GM19324 (cell line): ENCODE measurements around the gene IRF3.
A peak's percentile ranks its signal among the peaks of the same experiment; 100 is the strongest.

Source experiments
- ATAC-seq: cut with Tn5 transposase; IDR thresholded peaks from one replicate; pipeline ENCODE4 v1.9.1; 2021; ENCODE audit warnings: mild to moderate bottlenecking, moderate library complexity; ENCODE audit not compliant: unreplicated experiment, low FRiP score

Gene IRF3

DNA sequence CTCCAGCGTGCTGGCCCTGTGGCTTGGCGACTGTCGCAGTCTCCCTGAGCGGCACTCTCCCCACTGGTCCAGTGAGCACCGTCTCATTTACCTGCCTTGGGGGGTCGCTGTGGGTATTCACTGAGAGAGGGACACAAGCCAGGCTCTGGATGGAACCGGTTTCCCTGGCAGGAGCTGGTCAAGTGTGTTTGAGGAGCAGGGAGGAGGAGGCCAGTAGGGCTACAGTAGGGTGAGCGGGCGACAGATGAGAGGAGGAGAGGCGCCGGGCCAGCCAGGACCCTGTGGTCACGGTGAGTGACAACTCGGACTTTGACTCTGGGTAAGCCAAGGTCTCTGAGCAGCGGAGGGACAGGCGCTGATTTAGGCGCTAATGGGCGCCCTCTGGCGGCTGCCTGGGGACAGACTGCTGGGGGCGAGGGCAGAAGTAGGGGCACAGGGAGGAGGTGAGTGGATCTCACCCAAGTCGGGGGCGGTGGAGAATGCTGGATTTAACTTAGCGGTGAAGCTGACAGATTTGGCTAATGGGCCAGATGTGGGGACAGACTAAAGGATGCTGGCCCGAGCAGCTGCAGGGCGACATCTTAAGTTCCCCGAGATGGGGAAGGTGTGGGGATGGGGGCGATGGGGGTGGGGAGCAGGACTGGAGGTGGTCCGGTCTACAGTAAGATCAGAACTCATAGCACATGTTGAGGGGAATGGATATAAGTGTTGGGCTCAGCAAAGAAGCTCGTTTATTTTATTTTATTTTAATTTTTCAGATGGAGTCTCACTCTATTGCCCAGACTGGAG lies 6.7 kb upstream of the IRF3 start:
- no peak for ATAC-seq

DNA sequence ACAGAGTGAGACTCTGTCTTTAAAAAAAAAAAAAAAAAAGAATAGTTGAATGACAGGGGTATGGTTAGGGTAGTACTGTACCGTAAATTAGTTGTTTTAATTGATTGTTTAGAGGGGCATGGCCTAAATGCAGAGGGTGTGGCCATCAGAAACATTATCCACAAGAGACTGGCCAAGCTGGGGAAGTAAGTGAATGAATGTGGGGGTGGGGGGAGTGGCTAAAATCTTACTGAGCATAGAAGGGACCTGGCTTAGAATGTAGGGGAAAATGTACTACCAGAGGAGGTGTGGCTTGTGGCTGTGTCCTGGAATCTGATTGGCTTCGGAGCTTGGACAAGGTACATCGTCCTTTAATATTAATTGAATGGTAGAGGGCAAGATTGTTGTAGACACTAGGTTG lies 3.9 kb upstream of the IRF3 start:
- ATAC-seq = no peak

DNA sequence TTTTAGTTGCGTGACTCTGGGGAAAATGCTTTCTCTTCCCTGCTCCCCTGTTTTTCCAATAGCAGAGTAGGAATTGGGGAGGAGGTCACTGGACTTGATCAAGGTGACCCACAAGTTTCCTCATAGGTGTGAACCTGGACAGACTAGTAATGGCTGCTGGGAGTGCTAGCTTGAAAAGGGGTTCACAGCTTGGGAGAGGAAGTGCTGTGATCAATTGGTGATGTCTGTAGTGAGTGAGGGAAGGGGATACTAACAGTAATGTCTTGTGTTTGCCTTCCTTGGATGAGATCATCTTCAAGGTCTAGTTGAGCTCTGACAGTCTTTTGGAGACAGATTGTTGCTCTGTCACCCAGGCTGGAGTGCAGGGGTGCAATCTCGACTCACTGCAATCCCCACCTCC lies 1.8 kb upstream of the IRF3 start:
- ATAC-seq = no peak

DNA sequence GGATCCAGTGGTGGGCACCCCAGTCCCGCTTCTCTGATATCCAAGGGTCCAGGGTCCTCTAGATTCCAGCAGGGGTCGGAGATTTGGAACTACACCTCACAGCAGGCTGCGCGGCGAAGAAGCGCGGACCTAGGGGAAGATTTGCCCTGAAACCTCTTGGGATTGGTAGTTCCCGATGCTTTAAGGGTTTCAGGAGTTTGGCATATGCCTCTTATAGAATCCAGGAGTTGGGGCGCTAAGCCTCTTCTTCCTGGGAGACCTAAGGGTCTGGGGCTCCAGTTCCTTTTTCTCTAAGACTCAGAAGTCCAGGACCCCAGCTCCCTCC lies 425 bp upstream of the IRF3 start:
- ATAC-seq = no peak

DNA sequence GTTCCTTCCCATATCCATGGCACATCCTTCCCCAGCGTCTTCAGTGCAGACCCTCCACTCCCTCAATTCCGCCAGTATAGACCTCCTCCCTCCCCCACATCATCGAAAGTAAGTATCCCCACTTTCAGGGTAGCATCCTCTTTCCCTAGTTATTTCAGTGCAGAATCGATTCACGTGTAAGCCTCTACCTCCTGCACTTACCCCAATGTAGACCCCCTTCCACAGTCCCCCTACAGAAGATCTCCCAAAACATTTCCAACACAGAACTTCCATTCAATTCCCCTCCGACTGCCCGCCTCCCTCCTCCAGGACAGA lies 664 bp downstream of the IRF3 start:
- no peak for ATAC-seq

DNA sequence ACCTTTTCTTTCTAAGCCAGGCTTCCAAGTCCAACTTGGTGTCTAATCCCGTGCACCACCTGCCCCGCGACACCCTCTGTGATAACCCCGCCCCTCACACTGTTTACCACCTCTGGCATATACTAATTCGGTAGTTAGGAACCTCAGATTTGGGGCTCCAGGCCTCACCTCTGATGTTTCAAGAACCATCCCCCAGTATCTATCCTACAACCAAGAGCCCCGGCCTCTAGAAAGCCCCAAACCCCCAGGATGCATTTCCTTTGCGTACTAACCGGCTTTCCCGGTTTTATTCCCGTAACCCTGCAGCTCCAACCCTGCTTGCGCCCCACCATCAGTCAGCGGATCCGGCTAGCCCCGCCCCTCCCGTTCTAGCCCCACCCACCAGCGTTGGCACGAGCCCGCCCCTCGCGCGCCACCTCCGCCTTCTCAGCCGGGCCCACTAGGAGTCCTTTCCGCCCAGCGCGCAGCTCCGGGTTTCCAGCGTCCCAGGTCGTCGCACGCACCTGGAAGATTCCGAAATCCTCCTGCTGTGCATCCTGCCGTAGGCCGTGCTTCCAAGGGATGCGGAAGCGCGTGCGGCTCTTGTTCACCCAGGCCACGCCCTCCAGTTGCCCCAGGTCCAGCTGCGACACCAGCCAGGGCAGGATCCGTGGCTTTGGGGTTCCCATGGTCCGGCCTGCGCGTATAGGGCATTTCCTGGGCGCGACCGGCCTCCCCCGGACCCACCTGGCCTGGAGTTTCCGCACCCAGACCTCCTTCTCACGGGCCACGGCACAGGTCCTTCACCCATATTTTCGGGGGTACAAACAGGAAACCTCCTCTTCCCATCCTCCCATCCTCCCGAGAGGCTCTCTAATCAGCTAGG lies 1.3 kb downstream of the IRF3 start:
- peak; percentile 38 for ATAC-seq

DNA sequence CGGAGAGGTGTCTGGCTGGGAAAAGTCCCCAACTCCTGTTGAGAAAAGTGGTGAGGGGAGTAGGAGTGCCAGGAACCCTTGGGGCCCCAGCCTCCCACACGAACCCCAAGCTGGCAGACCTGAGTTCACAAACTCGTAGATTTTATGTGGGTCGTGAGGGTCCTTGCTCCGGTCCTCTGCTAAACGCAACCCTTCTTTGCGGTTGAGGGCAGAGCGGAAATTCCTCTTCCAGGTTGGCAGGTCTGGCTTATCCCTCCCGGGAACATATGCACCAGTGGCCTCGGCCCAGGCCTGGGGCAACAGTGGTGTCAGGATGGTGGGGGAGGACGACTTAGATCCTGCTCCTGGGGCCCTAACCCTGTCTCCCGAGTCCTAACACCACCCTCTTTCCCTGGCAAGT lies 2.4 kb downstream of the IRF3 start:
- no peak for ATAC-seq

DNA sequence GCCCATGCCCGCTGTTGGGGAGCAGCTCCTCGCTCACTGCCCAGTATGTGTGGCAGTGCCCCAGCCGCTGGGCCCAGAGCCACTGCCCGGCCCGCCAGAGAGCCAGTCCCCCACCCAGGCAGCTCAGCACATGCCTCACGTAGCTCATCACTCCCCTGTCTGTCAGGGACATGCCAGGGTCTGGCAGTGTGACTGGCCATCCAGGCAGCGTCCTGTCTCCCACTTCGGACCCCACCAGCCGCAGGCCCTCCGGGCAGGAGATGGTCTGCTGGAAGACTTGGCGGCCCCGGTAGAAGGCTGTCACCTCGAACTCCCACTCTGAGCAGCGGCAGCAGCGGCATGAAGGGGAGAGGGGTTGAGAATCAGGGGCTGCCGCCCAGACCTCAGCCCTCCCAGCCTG lies 3.6 kb downstream of the IRF3 start:
- no peak for ATAC-seq

DNA sequence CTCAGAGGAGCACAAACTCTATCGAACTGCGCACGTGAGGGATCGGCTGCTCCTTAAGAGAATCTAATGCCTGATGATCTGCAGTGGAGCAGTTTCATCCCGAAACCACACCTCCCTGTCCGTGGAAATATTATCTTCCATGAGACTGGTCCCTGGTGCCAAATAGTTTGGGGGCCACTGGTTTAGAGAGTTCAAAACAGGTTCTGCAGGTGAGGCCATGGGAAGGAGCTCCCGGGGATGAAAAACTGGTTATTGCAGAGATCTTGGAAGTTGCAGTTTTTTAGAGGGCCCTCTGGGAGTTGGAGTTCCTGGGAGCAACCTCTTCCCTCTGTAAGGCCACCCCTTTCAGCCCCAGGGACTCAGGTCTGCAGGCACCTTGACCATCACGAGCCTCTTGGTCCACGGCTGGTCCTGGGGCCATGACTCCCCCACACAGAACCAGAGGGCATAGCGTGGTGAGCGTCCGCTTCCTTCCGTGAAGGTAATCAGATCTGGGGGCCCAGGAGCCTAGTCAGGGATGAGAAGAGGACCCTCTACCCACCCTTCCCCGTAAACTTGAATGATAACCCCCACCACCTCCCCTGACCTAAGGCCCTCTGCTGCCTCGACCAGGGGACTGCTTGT lies 5.2 kb downstream of the IRF3 start:
- ATAC-seq = no peak

DNA sequence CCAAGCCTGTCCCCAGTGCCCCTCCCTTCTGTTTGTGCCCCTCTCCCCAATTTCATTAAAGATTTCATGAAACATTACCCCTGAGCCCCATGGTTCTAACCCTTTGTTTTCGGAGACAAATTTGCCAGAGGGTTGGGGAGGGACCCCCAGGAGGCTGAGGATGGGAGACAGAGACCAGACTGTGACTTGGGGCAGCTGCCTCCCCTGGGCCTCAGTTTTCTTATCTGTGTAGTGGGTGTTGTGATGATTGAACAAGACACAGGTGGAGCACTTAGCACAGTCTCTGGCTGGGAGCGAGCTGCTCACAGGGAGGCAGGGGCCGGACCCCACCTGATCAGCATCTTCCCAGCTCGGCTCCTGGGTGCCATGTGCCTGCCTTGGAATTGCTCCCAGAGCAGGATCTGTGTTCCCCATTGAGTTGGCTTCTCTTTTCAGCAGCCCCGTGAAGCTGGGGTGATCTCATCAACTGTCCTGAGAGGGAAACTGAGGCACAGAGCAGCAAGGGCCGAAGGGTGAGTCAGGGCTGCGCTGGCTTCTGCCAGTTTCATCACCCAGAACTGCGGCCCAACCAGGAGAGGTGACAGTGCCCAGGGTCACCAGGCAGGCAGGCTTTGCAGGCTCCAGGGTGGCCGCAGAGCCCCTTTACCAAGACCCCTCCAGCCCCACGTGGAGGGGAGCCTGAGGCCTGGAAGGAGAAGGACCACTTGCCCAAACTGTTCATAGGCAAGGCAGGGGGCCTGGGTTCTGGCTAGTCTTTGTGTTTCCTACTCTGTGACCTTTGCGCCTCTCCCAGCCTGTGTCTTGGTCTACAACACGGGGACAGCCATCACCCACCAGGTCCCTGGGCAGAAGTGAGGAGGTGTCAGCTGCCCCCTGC lies 6.9 kb downstream of the IRF3 start:
- ATAC-seq = no peak

DNA sequence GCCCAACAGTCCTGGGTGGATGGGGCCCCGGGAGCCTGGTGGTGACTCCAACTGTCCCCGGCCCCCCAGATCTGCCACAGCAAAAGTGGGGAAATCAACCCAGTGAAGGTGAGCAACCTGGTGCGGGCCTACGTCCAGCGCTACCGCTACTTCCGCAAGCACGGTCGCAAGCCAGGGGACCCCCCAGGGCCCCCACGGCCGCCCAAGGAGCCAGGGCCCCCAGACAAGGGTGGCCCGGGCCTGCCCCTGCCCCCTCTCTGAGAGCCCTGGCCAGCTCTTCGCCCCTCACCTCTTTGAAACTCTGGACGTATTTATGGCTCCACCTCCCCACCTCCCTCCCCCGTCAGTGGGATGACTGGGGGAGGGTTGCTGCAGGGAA lies 7.5 kb downstream of the IRF3 start:
- ATAC-seq = no peak

DNA sequence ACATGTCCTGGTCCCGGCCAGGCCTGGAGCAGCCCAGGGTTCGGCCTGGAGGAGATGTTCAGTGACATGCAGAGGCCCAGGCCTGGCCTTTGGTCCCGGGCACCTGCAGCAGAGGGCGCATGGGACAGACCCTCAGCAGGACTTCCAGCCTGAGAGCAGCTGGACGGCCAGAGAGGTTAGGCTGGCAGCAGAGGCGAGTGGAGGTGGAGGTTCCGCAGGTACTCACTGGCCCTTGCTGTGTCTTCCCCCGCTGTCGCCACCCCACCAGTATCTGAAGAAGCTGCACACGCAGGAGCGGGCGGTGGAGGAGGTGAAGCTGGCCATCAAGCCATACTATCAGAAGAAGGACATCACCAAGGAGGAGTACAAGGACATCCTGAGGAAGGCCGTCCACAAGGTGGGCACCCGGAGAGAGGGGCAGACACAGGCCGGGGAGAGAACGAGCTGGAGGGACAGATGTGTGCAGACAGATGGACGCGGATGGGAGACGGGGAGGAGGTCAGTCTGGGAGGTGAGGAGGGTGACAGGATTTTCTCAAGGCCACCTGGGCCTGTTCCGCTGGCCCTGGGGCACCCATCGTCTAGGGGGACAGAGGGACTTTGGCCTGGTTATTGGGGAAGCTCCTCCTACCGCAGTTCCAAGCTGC lies 8.0 kb downstream of the IRF3 start:
- ATAC-seq = no peak

DNA sequence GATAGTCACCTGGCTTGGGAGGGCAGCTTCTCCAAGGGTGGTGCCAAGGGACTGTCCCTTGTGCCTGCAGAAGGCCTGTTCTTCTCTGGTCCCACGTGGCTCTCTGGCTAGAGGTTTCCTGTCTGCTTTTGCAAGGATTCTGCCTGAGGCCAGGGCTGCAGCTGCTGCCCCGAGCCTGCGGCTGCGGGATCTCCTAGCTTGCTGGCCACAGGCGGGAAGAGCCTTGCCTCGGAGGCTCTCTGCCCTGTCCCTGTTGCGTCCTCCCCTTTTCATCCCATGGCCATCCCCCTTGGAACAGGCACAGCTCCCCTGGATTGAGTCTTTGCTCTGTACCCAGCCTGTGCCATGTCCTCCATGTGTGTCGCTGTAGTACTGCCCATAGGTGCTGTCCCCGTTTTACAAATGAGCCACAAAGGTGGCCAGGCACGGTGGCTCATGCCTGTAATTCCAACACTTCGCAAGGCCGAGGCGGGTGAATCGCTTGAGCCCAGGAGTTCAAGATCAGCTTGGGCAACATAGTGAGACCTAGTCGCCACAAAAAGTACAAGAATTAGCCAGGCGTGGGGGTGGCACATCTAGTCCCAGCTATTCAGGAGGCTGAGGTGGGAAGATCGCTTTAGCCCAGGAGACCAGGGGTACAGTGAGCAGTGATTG lies 9.1 kb downstream of the IRF3 start:
- no peak for ATAC-seq

DNA sequence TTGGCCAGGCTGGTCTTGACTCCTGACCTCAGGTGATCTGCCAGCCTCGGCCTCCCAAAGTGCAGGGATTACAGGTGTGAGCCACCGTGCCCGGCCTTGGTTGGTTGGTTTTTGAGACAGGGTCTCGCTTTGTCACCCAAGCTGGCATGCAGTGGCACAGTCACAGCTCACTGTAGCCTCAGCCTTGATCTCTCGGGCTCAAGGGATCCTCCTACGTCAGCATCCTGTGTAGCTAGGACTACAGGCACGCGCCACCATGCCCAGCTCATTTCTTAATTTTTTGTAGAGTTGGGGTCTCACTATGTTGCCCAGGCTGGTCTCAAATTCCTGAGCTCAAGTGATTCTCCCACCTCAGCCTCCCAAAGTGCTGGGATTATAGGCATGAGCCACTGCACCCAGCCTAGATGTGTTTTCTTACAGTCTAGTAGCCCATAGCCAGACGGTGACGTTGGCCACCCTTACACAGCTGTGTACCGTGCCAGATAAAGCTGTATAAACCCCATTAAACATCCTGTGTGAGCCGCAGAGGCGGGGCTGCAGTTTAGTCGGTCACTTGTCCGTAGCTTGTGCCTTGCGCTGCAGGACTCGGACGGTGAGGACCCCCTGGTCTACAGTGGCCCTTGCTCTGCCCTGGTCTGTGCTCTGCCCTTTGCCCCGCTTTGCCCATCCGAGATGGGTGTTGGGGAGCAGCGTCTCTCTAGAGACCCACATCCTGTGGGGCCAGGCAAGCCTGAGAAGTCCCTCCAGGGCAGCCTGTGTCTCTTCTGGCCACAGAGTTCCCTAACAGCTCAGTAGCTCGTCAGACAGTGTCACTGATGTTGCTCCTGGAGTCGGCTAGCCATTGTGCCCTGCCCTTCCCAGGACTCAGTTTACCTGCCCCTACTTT lies 9.8 kb downstream of the IRF3 start:
- ATAC-seq = no peak

DNA sequence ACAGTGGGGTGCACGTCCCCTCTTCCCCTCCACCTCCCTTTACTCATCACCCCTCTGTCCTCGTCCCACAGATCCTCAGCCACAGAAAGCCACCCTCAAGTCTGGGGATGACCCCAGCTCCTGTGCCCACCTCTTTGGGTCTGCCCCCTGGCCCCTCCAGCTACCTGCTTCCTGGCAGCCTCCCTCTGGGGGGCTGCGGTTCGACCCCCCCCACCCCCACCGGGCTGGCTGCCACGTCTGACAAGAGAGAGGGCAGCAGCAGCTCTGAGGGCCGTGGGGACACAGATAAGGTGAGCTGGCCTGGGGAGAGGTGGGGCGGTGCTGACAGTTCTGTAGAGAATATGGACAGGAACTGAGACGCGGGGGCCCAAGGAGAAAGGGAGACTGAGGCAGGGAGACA lies 11.1 kb downstream of the IRF3 start:
- no peak for ATAC-seq

DNA sequence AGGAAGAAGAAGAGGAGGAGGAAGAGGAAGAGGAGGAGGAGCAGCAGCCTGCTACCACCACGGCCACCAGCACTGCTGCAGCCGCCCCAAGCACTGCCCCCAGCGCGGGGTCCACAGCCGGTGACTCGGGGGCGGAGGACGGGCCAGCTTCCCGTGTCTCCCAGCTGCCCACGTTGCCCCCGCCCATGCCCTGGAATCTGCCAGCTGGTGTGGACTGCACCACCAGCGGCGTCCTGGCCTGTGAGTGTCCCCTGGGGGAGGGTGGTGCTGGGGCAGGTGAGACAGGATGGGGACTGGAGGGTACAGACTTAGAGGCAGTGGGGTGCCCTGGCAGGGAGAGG lies 12.2 kb downstream of the IRF3 start:
- ATAC-seq = no peak

DNA sequence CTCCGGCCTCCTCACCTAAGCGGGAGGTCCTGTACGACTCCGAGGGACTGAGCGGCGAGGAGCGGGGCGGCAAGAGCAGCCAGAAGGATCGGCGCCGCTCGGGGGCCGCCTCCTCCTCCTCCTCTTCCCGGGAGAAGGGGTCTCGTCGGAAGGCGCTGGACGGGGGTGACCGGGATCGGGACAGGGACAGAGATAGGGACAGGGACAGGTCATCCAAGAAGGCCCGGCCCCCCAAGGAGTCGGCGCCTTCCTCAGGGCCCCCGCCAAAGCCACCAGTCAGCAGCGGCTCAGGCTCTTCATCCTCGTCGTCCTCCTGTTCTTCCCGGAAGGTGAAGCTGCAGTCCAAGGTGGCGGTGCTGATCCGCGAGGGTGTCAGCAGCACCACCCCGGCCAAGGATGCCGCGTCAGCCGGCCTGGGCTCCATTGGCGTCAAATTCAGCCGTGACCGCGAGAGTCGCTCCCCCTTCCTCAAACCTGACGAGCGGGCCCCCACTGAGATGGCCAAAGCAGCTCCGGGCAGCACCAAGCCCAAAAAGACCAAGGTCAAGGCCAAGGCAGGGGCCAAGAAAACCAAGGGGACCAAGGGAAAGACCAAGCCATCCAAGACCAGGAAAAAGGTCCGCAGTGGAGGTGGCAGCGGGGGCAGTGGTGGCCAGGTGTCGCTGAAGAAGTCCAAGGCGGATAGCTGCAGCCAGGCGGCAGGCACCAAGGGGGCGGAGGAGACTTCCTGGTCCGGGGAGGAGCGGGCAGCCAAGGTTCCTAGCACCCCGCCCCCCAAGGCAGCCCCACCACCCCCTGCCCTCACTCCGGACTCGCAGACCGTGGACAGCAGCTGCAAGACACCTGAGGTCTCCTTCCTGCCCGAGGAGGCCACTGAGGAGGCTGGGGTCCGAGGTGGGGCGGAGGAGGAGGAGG lies 12.8 kb downstream of the IRF3 start:
- no peak for ATAC-seq
